ENCODE results near the gene IGDCC3.

The IGDCC3 gene

DNA sequence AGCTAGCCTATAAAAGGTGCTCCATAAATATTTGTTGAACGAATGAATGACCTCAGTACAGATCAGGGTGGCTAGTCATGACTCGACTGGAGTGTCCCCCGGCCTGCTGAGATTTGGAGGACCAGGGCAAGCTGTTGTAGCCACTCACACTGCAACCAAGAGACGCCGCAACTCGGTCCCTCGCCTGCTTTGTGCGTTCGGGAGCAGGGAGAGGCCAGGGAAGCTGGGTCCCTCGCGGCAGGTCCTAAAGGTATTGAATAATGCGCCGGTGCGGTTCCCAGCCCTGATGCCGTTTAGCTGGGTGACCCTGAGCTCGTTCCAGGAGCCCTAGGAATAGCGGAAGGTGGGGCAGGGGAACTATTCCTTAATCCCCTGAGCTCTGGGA, 43.2 kb upstream of the IGDCC3 start:
- Histone ChIP-seq H3K9me3 (ENCODE audit: insufficient read depth, low read length) (no peaks in the 10 kb centered on the region), H3K36me3 (ENCODE audit: insufficient read depth, insufficient read length, low read length) (no peaks in the 10 kb centered on the region), H3K9ac (ENCODE audit: insufficient read length, low read depth) (peak overlapping the region; percentile 79), H3K4me1 (ENCODE audit: insufficient read depth, insufficient read length) (peaks cover 24% of the 10 kb centered on the region), H3K4me3 (ENCODE audit: insufficient read length, low read depth) (peak overlapping the region; percentile 38), H3K27me3 (ENCODE audit: insufficient read depth, insufficient read length) (peaks cover 6% of the 10 kb centered on the region)
- no peak for TF ChIP-seq ZNF274 (IDR thresholded peaks at IDR 0.05; ENCODE audit: low read depth, low read length)
- no peak for TF ChIP-seq SUZ12 (IDR thresholded peaks at IDR 0.05; ENCODE audit: extremely low read depth, insufficient read depth, insufficient read length)
- TF ChIP-seq YY1 (IDR thresholded peaks at IDR 0.05; ENCODE audit: insufficient read depth, insufficient read length) = no peak
- DNase-seq (ENCODE audit: low read depth, low spot score) = no peak

DNA sequence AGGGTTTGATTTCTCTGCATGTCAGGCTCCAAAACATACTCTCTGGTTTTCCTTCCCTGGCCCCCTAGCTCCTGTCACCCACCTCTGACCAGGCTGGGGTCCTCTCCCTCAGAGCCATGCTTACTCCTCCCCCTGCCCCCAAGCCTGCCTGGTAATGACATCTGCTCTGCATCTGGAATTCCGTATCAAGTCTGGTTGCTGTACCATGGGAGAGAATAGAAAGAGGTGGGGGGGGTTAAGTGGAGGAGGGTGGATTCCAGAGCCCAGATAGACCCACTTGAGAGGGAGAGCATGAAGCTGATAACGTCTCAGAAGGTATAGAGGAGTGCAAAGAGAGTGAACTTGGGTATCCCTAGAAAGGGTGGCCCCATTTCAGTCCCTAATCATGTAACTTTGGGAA, 40.8 kb upstream of the IGDCC3 start:
- H3K4me1 ChIP-seq (ENCODE audit: insufficient read depth, insufficient read length) = peaks cover 31% of the 10 kb centered on the region

DNA sequence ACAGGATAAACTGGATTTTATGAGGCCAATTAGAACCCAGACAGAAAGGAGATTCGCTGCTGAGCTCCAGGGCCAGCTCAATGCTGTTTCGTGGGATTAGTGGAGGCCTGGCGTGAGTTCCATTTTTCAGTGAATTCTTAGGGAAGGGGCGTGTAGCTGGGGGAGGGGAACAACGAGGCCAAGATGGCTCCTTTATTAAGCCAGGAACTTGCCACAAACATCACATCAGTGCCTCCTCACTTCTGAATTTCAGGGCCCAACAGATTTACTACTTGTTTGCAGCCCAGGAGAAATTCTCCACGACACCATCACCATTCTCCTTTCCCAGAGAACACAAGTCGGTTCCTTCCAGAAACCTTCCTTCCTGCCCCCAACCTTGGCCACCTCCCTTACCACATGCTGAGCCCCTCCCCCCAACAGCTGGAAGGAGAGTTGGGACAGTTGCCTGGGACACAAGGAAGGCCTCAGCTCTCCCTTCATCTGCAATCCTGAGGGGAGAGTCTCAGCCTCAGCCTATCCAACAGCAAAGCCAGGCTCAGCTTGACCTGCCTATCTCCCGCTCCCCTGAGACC, 39.1 kb upstream of the IGDCC3 start:
- Histone ChIP-seq H3K9me3 (ENCODE audit: insufficient read depth, low read length) (no peaks in the 10 kb centered on the region), H3K36me3 (ENCODE audit: insufficient read depth, insufficient read length, low read length) (no peaks in the 10 kb centered on the region), H3K27me3 (ENCODE audit: insufficient read depth, insufficient read length) (no peaks in the 10 kb centered on the region), H3K4me3 (ENCODE audit: insufficient read length, low read depth) (no peak overlapping the region), H3K9ac (ENCODE audit: insufficient read length, low read depth) (peak overlapping the region; percentile 52), H3K4me1 (ENCODE audit: insufficient read depth, insufficient read length) (peaks cover 33% of the 10 kb centered on the region)
- TF ChIP-seq YY1 (IDR thresholded peaks at IDR 0.05; ENCODE audit: insufficient read depth, insufficient read length) = peak; percentile 7
- no peak for TF ChIP-seq ZNF274 (IDR thresholded peaks at IDR 0.05; ENCODE audit: low read depth, low read length)
- peak; percentile 89 for DNase-seq (ENCODE audit: low read depth, low spot score)

More for the DNA sequence above, 40.8 kb upstream of the IGDCC3 start:
- Histone ChIP-seq H3K9me3 (ENCODE audit: insufficient read depth, low read length) (no peaks in the 10 kb centered on the region), H3K4me3 (ENCODE audit: insufficient read length, low read depth) (no peak overlapping the region), H3K9ac (ENCODE audit: insufficient read length, low read depth) (no peak overlapping the region), H3K36me3 (ENCODE audit: insufficient read depth, insufficient read length, low read length) (no peaks in the 10 kb centered on the region), H3K27me3 (ENCODE audit: insufficient read depth, insufficient read length) (peaks cover 3% of the 10 kb centered on the region)
- no peak for DNase-seq (ENCODE audit: low read depth, low spot score)
- TF ChIP-seq ZNF274 (IDR thresholded peaks at IDR 0.05; ENCODE audit: low read depth, low read length) = no peak
- TF ChIP-seq SUZ12 (IDR thresholded peaks at IDR 0.05; ENCODE audit: extremely low read depth, insufficient read depth, insufficient read length) = no peak
- TF ChIP-seq YY1 (IDR thresholded peaks at IDR 0.05; ENCODE audit: insufficient read depth, insufficient read length) = no peak

DNA sequence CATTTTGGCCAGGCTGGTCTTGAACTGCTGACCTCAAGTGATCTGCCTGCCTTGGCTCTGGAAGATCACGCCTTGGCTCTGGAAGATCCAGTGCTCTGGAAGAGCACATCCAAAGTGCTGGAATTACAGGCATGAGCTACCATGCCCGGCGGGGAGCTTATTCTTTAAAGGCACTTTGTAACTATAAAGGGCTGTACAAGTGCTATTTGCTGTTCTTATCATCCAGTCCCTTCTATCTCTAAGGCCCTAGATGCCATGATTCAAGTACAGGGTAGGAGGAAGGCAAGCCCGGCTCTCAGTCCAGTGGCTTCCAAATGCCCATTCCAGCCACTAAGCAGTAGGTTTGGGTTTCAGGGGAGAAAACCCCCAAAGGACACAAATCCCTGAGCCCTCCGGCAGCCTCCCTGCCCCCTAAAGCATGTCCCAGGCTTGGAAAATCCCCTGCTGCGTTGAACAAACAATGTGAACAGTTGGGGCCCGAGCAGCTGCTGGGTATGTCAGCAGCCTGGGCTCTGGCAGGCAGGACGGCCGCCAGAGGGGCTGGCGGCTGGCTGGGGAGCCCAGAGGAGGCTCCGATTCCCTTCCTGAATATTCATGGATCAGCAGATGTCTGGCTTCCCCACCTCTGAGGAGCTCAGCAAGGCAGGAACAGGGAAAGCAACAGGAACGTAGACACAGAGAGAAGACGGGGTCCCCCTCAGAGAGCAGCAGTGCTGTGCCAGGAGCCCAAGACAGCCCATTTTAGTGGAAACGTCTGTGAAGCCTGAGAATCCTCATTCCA, 37.2 kb upstream of the IGDCC3 start:
- no peak for TF ChIP-seq YY1 (IDR thresholded peaks at IDR 0.05; ENCODE audit: insufficient read depth, insufficient read length)
- no peak for TF ChIP-seq SUZ12 (IDR thresholded peaks at IDR 0.05; ENCODE audit: extremely low read depth, insufficient read depth, insufficient read length)
- no peak for TF ChIP-seq ZNF274 (IDR thresholded peaks at IDR 0.05; ENCODE audit: low read depth, low read length)
- Histone ChIP-seq H3K9me3 (ENCODE audit: insufficient read depth, low read length) (no peaks in the 10 kb centered on the region), H3K9ac (ENCODE audit: insufficient read length, low read depth) (peak overlapping the region; percentile 69), H3K4me1 (ENCODE audit: insufficient read depth, insufficient read length) (peaks cover 40% of the 10 kb centered on the region), H3K27me3 (ENCODE audit: insufficient read depth, insufficient read length) (no peaks in the 10 kb centered on the region), H3K36me3 (ENCODE audit: insufficient read depth, insufficient read length, low read length) (peaks cover 2% of the 10 kb centered on the region), H3K4me3 (ENCODE audit: insufficient read length, low read depth) (peak overlapping the region; percentile 25)
- peak; percentile 89 for DNase-seq (ENCODE audit: low read depth, low spot score)

DNA sequence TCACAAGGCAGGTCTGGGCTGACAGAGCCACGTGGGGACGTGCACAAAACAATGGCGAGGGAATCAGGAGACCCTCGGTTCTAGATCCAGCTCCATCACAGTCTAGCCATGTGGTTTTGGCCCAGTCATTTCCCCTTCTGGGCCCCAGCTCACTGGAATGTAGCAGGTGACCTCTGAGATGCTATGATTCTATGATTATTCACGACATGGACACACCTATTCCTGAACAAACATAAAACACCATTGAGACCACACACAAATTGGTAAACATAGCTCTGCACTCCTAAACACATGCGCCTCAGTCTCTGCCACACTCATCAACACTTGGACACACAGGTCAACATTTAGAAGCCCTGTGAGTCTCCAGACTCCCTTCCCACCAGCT, 36.0 kb upstream of the IGDCC3 start:
- H3K4me3 ChIP-seq (ENCODE audit: insufficient read length, low read depth) = no peak overlapping the region
- TF ChIP-seq ZNF274 (IDR thresholded peaks at IDR 0.05; ENCODE audit: low read depth, low read length) (no peak), YY1 (IDR thresholded peaks at IDR 0.05; ENCODE audit: insufficient read depth, insufficient read length) (no peak), SUZ12 (IDR thresholded peaks at IDR 0.05; ENCODE audit: extremely low read depth, insufficient read depth, insufficient read length) (no peak)
- peaks cover 45% of the 10 kb centered on the region for H3K4me1 ChIP-seq (ENCODE audit: insufficient read depth, insufficient read length)
- DNase-seq (ENCODE audit: low read depth, low spot score) = no peak
- H3K9me3 ChIP-seq (ENCODE audit: insufficient read depth, low read length) = no peaks in the 10 kb centered on the region
- H3K36me3 ChIP-seq (ENCODE audit: insufficient read depth, insufficient read length, low read length) = peaks cover 6% of the 10 kb centered on the region
- H3K27me3 ChIP-seq (ENCODE audit: insufficient read depth, insufficient read length) = no peaks in the 10 kb centered on the region
- H3K9ac ChIP-seq (ENCODE audit: insufficient read length, low read depth) = no peak overlapping the region

DNA sequence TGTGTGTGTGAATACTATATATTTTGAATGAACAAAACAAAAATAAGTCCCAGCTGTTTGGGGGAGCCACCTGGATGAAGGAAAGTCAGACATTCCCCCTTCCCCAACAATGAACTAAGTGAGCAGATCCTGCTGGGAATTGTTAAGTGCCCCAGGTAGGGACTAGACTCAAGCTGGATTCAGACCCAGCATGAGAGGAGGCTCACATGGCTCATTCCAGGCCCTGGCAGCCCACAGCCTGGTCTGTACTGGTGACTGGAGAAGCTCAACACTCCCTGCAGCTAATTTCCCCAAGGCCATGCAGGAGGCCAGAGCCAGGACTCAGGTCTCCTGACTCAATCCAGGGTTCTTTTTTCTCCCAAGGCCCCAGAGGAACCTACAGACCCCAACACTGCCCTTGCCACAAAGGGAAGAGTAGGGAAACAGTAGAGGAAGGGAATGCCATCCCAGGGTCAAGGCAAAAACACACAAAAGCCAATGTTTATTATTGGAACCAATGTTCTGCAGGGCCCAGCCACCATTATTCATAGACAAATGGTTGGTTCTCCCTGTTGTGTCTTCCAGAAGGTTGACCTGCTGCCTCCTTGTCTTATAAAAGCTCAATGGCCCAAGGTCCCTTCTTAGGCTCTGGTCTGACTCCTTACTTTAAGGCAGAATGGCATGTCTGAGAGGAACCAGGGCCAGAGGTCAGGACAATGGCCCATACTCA, 35.4 kb upstream of the IGDCC3 start:
- H3K4me3 ChIP-seq (ENCODE audit: insufficient read length, low read depth) = no peak overlapping the region
- H3K4me1 ChIP-seq (ENCODE audit: insufficient read depth, insufficient read length) = peaks cover 40% of the 10 kb centered on the region
- no peaks in the 10 kb centered on the region for H3K9me3 ChIP-seq (ENCODE audit: insufficient read depth, low read length)
- H3K36me3 ChIP-seq (ENCODE audit: insufficient read depth, insufficient read length, low read length) = peaks cover 6% of the 10 kb centered on the region
- DNase-seq (ENCODE audit: low read depth, low spot score) = no peak
- TF ChIP-seq YY1 (IDR thresholded peaks at IDR 0.05; ENCODE audit: insufficient read depth, insufficient read length) (no peak), ZNF274 (IDR thresholded peaks at IDR 0.05; ENCODE audit: low read depth, low read length) (no peak), SUZ12 (IDR thresholded peaks at IDR 0.05; ENCODE audit: extremely low read depth, insufficient read depth, insufficient read length) (no peak)
- no peaks in the 10 kb centered on the region for H3K27me3 ChIP-seq (ENCODE audit: insufficient read depth, insufficient read length)
- H3K9ac ChIP-seq (ENCODE audit: insufficient read length, low read depth) = no peak overlapping the region

DNA sequence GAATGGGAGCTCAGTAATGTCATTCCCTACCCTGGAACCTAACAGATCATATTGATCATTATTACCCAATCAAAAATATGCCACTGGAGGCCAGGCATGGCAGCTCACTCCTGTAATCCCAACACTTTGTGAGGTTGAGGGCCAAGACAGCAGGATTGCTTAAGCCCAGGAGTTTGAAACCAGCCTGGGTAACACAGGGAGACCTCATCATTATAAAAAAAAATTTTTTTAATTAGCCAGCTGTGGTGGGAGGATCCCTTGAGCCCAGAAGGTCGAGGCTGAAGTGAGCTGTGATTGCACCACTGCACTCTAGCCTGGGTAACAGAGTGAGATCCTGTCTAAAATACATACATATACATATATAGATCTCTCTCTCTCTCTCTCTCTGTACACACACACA, 34.8 kb upstream of the IGDCC3 start:
- Histone ChIP-seq H3K36me3 (ENCODE audit: insufficient read depth, insufficient read length, low read length) (peaks cover 6% of the 10 kb centered on the region), H3K4me1 (ENCODE audit: insufficient read depth, insufficient read length) (peaks cover 35% of the 10 kb centered on the region), H3K27me3 (ENCODE audit: insufficient read depth, insufficient read length) (no peaks in the 10 kb centered on the region), H3K9ac (ENCODE audit: insufficient read length, low read depth) (no peak overlapping the region), H3K4me3 (ENCODE audit: insufficient read length, low read depth) (no peak overlapping the region), H3K9me3 (ENCODE audit: insufficient read depth, low read length) (no peaks in the 10 kb centered on the region)
- TF ChIP-seq YY1 (IDR thresholded peaks at IDR 0.05; ENCODE audit: insufficient read depth, insufficient read length) = no peak
- no peak for TF ChIP-seq SUZ12 (IDR thresholded peaks at IDR 0.05; ENCODE audit: extremely low read depth, insufficient read depth, insufficient read length)
- TF ChIP-seq ZNF274 (IDR thresholded peaks at IDR 0.05; ENCODE audit: low read depth, low read length) = no peak
- DNase-seq (ENCODE audit: low read depth, low spot score) = no peak
